HCT116 (cell line): ENCODE measurements around the gene MCF2L.

Experiments
- CEBPB ChIP-seq: IDR thresholded peaks from 2 replicates; pipeline ENCODE4 v1.6.1; 2012; ENCODE audit warnings: low read depth
- EGR1 ChIP-seq: IDR thresholded peaks from 2 replicates; pipeline ENCODE4 v1.6.1; 2012; ENCODE audit warnings: low read depth
- EZH2 ChIP-seq: fragments of 200-600 bp; sonication (generic); IDR thresholded peaks from 2 replicates; pipeline ENCODE4 v1.6.1; 2017; ENCODE audit warnings: antibody characterized with exemption, mixed run types
- EZH2phosphoT487 ChIP-seq: fragments of 200-600 bp; IDR thresholded peaks from 2 replicates; pipeline ENCODE4 v1.6.1; 2018; ENCODE audit warnings: antibody characterized with exemption, borderline replicate concordance
- POLR2A ChIP-seq: IDR thresholded peaks from 2 replicates; pipeline ENCODE4 v1.7.0; 2011; ENCODE audit warnings: borderline replicate concordance; ENCODE audit not compliant: insufficient read depth, insufficient read length; ENCODE audit errors: extremely low read depth
- POLR2AphosphoS5 ChIP-seq: IDR thresholded peaks from 2 replicates; pipeline ENCODE4 v1.6.1; 2011; ENCODE audit warnings: mild to moderate bottlenecking, low read depth, low read length, moderate library complexity
- SIN3A ChIP-seq: IDR thresholded peaks from 2 replicates; pipeline ENCODE4 v1.6.1; 2012; ENCODE audit warnings: low read depth
- TF ChIP-seq, protein P1 (sequence below), 3 experiments: fragments of 200-600 bp in 1 of 3; sonication (generic) in 1 of 3; IDR thresholded peaks in 2 of 3; conservative IDR thresholded peaks in 1 of 3; 2 replicates each; pipeline ENCODE4 v1.5.1; 2012 to 2017; ENCODE audit warnings: low read depth in 2 of 3, low read length in 2 of 3, antibody characterized with exemption in 1 of 3, borderline replicate concordance in 1 of 3, control low read depth in 1 of 3, mild to moderate bottlenecking in 1 of 3, mixed read lengths in 1 of 3, mixed run types in 1 of 3, moderate library complexity in 1 of 3; ENCODE audit not compliant: insufficient read depth in 1 of 3
- TF ChIP-seq, protein P2 (sequence below): IDR thresholded peaks from 2 replicates; pipeline ENCODE4 v1.6.1; 2012; ENCODE audit warnings: low read depth

- TF ChIP-seq POLR2A: no peak
- no peak for TF ChIP-seq EZH2
- TF ChIP-seq, protein P1, sequence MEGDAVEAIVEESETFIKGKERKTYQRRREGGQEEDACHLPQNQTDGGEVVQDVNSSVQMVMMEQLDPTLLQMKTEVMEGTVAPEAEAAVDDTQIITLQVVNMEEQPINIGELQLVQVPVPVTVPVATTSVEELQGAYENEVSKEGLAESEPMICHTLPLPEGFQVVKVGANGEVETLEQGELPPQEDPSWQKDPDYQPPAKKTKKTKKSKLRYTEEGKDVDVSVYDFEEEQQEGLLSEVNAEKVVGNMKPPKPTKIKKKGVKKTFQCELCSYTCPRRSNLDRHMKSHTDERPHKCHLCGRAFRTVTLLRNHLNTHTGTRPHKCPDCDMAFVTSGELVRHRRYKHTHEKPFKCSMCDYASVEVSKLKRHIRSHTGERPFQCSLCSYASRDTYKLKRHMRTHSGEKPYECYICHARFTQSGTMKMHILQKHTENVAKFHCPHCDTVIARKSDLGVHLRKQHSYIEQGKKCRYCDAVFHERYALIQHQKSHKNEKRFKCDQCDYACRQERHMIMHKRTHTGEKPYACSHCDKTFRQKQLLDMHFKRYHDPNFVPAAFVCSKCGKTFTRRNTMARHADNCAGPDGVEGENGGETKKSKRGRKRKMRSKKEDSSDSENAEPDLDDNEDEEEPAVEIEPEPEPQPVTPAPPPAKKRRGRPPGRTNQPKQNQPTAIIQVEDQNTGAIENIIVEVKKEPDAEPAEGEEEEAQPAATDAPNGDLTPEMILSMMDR (IDR thresholded peaks at IDR 0.05 in 2 of 3, conservative IDR thresholded peaks at IDR 0.05 in 1 of 3; ENCODE audit: borderline replicate concordance in 1 of 3, insufficient read depth in 1 of 3, low read depth in 2 of 3, low read length in 2 of 3): no peak
- no peak for TF ChIP-seq POLR2AphosphoS5
- TF ChIP-seq SIN3A: no peak
- TF ChIP-seq, protein P2, sequence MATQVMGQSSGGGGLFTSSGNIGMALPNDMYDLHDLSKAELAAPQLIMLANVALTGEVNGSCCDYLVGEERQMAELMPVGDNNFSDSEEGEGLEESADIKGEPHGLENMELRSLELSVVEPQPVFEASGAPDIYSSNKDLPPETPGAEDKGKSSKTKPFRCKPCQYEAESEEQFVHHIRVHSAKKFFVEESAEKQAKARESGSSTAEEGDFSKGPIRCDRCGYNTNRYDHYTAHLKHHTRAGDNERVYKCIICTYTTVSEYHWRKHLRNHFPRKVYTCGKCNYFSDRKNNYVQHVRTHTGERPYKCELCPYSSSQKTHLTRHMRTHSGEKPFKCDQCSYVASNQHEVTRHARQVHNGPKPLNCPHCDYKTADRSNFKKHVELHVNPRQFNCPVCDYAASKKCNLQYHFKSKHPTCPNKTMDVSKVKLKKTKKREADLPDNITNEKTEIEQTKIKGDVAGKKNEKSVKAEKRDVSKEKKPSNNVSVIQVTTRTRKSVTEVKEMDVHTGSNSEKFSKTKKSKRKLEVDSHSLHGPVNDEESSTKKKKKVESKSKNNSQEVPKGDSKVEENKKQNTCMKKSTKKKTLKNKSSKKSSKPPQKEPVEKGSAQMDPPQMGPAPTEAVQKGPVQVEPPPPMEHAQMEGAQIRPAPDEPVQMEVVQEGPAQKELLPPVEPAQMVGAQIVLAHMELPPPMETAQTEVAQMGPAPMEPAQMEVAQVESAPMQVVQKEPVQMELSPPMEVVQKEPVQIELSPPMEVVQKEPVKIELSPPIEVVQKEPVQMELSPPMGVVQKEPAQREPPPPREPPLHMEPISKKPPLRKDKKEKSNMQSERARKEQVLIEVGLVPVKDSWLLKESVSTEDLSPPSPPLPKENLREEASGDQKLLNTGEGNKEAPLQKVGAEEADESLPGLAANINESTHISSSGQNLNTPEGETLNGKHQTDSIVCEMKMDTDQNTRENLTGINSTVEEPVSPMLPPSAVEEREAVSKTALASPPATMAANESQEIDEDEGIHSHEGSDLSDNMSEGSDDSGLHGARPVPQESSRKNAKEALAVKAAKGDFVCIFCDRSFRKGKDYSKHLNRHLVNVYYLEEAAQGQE: no peak
- TF ChIP-seq EZH2phosphoT487: no peak
- TF ChIP-seq EGR1: no peak
- TF ChIP-seq CEBPB: no peak
Observed at GRCh38 chr13:113090806-113091205, 121.8 kb downstream of the MCF2L start.
